Hepatic stellate cell (primary cell): ENCODE data around the gene GTF2IRD2.
"Not testable (repeated sequence)": the region's sequence is repeated elsewhere in the genome, so short reads cannot be mapped to it uniquely, and the experiment has no call there.

Experiments
- DNase-seq: peaks from one replicate; pipeline ENCODE4 v3.0.0; 2011; ENCODE audit warnings: low spot score

GTF2IRD2 gene

GRCh38 chr7:74850833-74851721 is at the start of gene GTF2IRD2:
Gene GTF2IRD2 (minus strand): TSS chr7:74851605. CDS start chr7:74836378, 15,227 bp downstream.
- not testable (repeated sequence) for DNase-seq

GRCh38 chr7:74890158-74891123 is 39.0 kb upstream of the GTF2IRD2 start:
- not testable (repeated sequence) for DNase-seq

- DNase-seq, result not testable (repeated sequence)
Observed at GRCh38 chr7:74889518-74890129, 38.2 kb upstream of the GTF2IRD2 start.

GRCh38 chr7:74885295-74885694 is 33.9 kb upstream of the GTF2IRD2 start:
- DNase-seq, result not testable (repeated sequence)

- not testable (repeated sequence) for DNase-seq
Observed at GRCh38 chr7:74882110-74882509, 30.7 kb upstream of the GTF2IRD2 start.

- DNase-seq, result not testable (repeated sequence)
Observed at GRCh38 chr7:74874748-74875512, 23.5 kb upstream of the GTF2IRD2 start.

GRCh38 chr7:74874104-74874747 is 22.8 kb upstream of the GTF2IRD2 start:
- not testable (repeated sequence) for DNase-seq

- DNase-seq, result not testable (repeated sequence)
Observed at GRCh38 chr7:74872542-74872941, 21.1 kb upstream of the GTF2IRD2 start.

GRCh38 chr7:74865777-74866176 is 14.4 kb upstream of the GTF2IRD2 start:
- not testable (repeated sequence) for DNase-seq

GRCh38 chr7:74849853-74850252 is 1.6 kb downstream of the GTF2IRD2 start:
- DNase-seq, result not testable (repeated sequence)

GRCh38 chr7:74830411-74830810 is 21.0 kb downstream of the GTF2IRD2 start:
- DNase-seq, result not testable (repeated sequence)

GRCh38 chr7:74829959-74830358 is 21.4 kb downstream of the GTF2IRD2 start:
- not testable (repeated sequence) for DNase-seq

GRCh38 chr7:74821259-74821658 is 30.1 kb downstream of the GTF2IRD2 start:
- DNase-seq, result not testable (repeated sequence)

- not testable (repeated sequence) for DNase-seq
Observed at GRCh38 chr7:74820146-74820805, 31.1 kb downstream of the GTF2IRD2 start.

GRCh38 chr7:74815882-74816281 is 35.5 kb downstream of the GTF2IRD2 start:
- not testable (repeated sequence) for DNase-seq

- DNase-seq, result not testable (repeated sequence)
Observed at GRCh38 chr7:74798644-74799043, 52.8 kb downstream of the GTF2IRD2 start.

GRCh38 chr7:74797848-74798622 is 53.4 kb downstream of the GTF2IRD2 start:
- DNase-seq, result not testable (repeated sequence)

GRCh38 chr7:74789200-74789736 is 62.1 kb downstream of the GTF2IRD2 start:
- DNase-seq, result not testable (repeated sequence)
